AG04450 (cell line): Measurements from ENCODE around the gene SPECC1L. TPM values are rescaled to one million over a fixed set of nuclear protein-coding genes. Genes with fewer than 3 reads are reported as not detected.
A peak's percentile ranks its signal among the peaks of the same experiment; 100 is the strongest.
"Not testable (repeated sequence)": the region's sequence is repeated elsewhere in the genome, so short reads cannot be mapped to it uniquely, and the experiment has no call there.

Source experiments
- CTCF ChIA-PET: fragments of 300-600, 350-600 bp; formaldehyde crosslinking; extraction: SDS; loops from one replicate; lab custom pipeline; 2022; ENCODE audit warnings: antibody characterized with exemption, inconsistent platforms; lab: Charles Lee
- POLR2A ChIA-PET: fragments of 350-600 bp; formaldehyde crosslinking; extraction: SDS; loops from one replicate; lab custom pipeline; 2021; ENCODE audit warnings: antibody characterized with exemption, inconsistent platforms; lab: Yijun Ruan, JAX
- DNase-seq: peaks from one replicate; pipeline ENCODE4 v3.0.0-alpha.2; 2011; ENCODE audit warnings: low read depth, low spot score
- H3K27ac ChIP-seq: one replicate; pipeline ENCODE4 v1.5.1; 2012; ENCODE audit warnings: low read depth, low read length, control low read depth
- H3K27me3 ChIP-seq: one replicate; pipeline ENCODE4 v1.6.0; 2012; ENCODE audit warnings: low read length; ENCODE audit not compliant: control insufficient read depth, insufficient read depth
- H3K4me3 ChIP-seq: 2 replicates; pipeline ENCODE4 v1.5.1; 2011; ENCODE audit warnings: mild to moderate bottlenecking, low read depth, low read length, control low read depth
- H3K9me3 ChIP-seq: 2 replicates; pipeline ENCODE4 v1.5.1; 2012; ENCODE audit warnings: low read length; ENCODE audit not compliant: control insufficient read depth, insufficient read depth
- CTCF ChIP-seq: IDR thresholded peaks from 2 replicates; pipeline ENCODE4 v1.5.1; 2011; ENCODE audit warnings: low read depth, low read length, control low read depth, inconsistent platforms
- polyA plus RNA-seq: library from polyadenylated mRNA; depleted of rRNA; stranded (reverse); fragments of >200 nt; gene quantifications from 2 replicates; pipeline ENCODE4 v1.2.3, GENCODE V29; 2011

The SPECC1L gene
- polyA plus RNA-seq, 1 experiment = 36.4 TPM

GRCh38 chr22:24282401-24282800, 11.8 kb downstream of the SPECC1L start:
- H3K4me3 ChIP-seq = no peak overlapping the region
- H3K9me3 ChIP-seq = no peaks in the 10 kb centered on the region
- ChIA-PET CTCF (interaction anchor here (0.7 kb wide), 1 partner anchor 108 kb away, joined by 3 read pairs; no protein-coding TSS in a partner anchor), POLR2A (no interaction called here)
- no peak overlapping the region for H3K27ac ChIP-seq
- no peak for TF ChIP-seq CTCF
- DNase-seq = no peak
- no peaks in the 10 kb centered on the region for H3K27me3 ChIP-seq

- Histone ChIP-seq H3K4me3 (no peak overlapping the region), H3K27ac (no peak overlapping the region), H3K9me3 (no peaks in the 10 kb centered on the region), H3K27me3 (no peaks in the 10 kb centered on the region)
- POLR2A ChIA-PET = interaction anchor here (0.9 kb wide), 1 partner anchor 14 kb away, joined by 3 read pairs; the partner anchor contains the start of gene SPECC1L
- CTCF ChIA-PET = no interaction called here
- TF ChIP-seq CTCF = no peak
- DNase-seq = no peak
These were observed 14.1 kb downstream of the SPECC1L start for GRCh38 chr22:24284747-24285203.

GRCh38 chr22:24285245-24285644, 14.6 kb downstream of the SPECC1L start:
- no peak for TF ChIP-seq CTCF
- CTCF ChIA-PET = no interaction called here
- no peaks in the 10 kb centered on the region for H3K9me3 ChIP-seq
- no peaks in the 10 kb centered on the region for H3K27me3 ChIP-seq
- H3K4me3 ChIP-seq = no peak overlapping the region
- no peak for DNase-seq
- POLR2A ChIA-PET = interaction anchor here (0.9 kb wide), 1 partner anchor 15 kb away, joined by 3 read pairs; the partner anchor contains the start of gene SPECC1L
- no peak overlapping the region for H3K27ac ChIP-seq

- H3K27me3 ChIP-seq, H3K4me3 ChIP-seq, POLR2A ChIA-PET, H3K27ac ChIP-seq, DNase-seq, CTCF ChIA-PET, H3K9me3 ChIP-seq: not testable (repeated sequence)
These were observed 16.6 kb downstream of the SPECC1L start for GRCh38 chr22:24287212-24287611.

GRCh38 chr22:24287801-24288200, 17.2 kb downstream of the SPECC1L start:
- CTCF ChIA-PET = interaction anchor here (0.5 kb wide), 1 partner anchor 93 kb away, joined by 3 read pairs; no protein-coding TSS in a partner anchor
- H3K27ac ChIP-seq, POLR2A ChIA-PET, H3K9me3 ChIP-seq, H3K27me3 ChIP-seq, DNase-seq, H3K4me3 ChIP-seq: not testable (repeated sequence)

GRCh38 chr22:24289114-24289513, 18.5 kb downstream of the SPECC1L start:
- CTCF ChIA-PET = interaction anchor here (0.6 kb wide), 1 partner anchor 43 kb away, joined by 4 read pairs; no protein-coding TSS in a partner anchor
- no peaks in the 10 kb centered on the region for H3K9me3 ChIP-seq
- POLR2A ChIA-PET = interaction anchor here (0.6 to 1.3 kb wide), 4 partner anchors 16 to 92 kb away, joined by 3 to 7 read pairs (median 4); partner anchors contain the start of gene SPECC1L
- no peak overlapping the region for H3K27ac ChIP-seq
- H3K4me3 ChIP-seq = no peak overlapping the region
- no peak for TF ChIP-seq CTCF
- DNase-seq = peak; percentile 33
- no peaks in the 10 kb centered on the region for H3K27me3 ChIP-seq
